DND-41 (cell line): ENCODE results near the gene SLC39A11.

Experiments used
- EZH2 ChIP-seq: IDR thresholded peaks from 3 replicates; pipeline ENCODE4 v1.6.1; 2012; ENCODE audit warnings: borderline replicate concordance, low read depth, mild to moderate bottlenecking, moderate library complexity, low read length, inconsistent platforms; ENCODE audit not compliant: severe bottlenecking
- TF ChIP-seq, protein P1 (sequence below): IDR thresholded peaks from 2 replicates; pipeline ENCODE4 v1.5.1; 2012; ENCODE audit warnings: borderline replicate concordance, low read length, moderate library complexity, mild to moderate bottlenecking; ENCODE audit not compliant: poor library complexity, severe bottlenecking; ENCODE audit errors: extremely low read depth

DNA sequence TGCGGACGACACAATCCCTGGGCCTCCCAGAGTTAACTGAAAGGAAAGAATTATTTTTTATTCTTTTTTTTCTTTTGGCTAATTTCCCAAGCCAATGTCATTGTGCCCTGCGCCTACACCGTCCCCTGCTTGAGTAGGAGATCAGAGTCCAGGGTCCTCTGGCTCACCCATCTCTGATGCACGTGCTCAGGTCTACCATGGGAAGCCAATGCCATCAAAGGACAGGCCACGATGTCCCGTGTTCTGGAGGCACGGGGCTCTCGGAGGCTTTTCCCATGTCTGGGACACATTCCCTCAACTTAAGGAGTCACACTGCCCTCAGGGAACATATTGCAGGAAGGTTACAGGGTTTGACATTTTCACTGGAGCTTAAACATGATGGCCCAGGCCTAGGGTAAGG is 123.7 kb downstream of the SLC39A11 start:
- TF ChIP-seq, protein P1, sequence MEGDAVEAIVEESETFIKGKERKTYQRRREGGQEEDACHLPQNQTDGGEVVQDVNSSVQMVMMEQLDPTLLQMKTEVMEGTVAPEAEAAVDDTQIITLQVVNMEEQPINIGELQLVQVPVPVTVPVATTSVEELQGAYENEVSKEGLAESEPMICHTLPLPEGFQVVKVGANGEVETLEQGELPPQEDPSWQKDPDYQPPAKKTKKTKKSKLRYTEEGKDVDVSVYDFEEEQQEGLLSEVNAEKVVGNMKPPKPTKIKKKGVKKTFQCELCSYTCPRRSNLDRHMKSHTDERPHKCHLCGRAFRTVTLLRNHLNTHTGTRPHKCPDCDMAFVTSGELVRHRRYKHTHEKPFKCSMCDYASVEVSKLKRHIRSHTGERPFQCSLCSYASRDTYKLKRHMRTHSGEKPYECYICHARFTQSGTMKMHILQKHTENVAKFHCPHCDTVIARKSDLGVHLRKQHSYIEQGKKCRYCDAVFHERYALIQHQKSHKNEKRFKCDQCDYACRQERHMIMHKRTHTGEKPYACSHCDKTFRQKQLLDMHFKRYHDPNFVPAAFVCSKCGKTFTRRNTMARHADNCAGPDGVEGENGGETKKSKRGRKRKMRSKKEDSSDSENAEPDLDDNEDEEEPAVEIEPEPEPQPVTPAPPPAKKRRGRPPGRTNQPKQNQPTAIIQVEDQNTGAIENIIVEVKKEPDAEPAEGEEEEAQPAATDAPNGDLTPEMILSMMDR: no peak
- no peak for TF ChIP-seq EZH2
